HepG2 (cell line): ENCODE data around the gene EVA1A. TPM values are rescaled to one million over a fixed set of nuclear protein-coding genes. Genes with fewer than 3 reads are reported as not detected.

Experiments
- EED ChIP-seq: sonication (generic); formaldehyde crosslinking; IDR thresholded peaks from 2 replicates; pipeline ENCODE4 v1.5.0; 2020; ENCODE audit warnings: mild to moderate bottlenecking, missing genetic modification reagents
- HNF4G ChIP-seq, 2 experiments: sonication (generic) in 1 of 2; formaldehyde crosslinking in 1 of 2; IDR thresholded peaks; 2 replicates each; pipeline versions ENCODE4 v1.4.0 to v1.6.1; 2011 to 2020; ENCODE audit warnings: borderline replicate concordance in 2 of 2, low read depth in 2 of 2, mild to moderate bottlenecking in 2 of 2, low read length in 1 of 2, missing genetic modification reagents in 1 of 2, moderate library complexity in 1 of 2
- IKZF4 ChIP-seq: sonication (generic); formaldehyde crosslinking; IDR thresholded peaks from 2 replicates; pipeline ENCODE4 v1.5.1; 2020; ENCODE audit warnings: borderline replicate concordance, mild to moderate bottlenecking, low read depth, missing genetic modification reagents; ENCODE audit errors: not compliant biosample characterization
- KAT7 ChIP-seq: IDR thresholded peaks from 2 replicates; pipeline ENCODE4 v1.6.1; 2018; ENCODE audit warnings: borderline replicate concordance, missing compliant biosample characterization
- KDM4B ChIP-seq: sonication (generic); formaldehyde crosslinking; IDR thresholded peaks from 2 replicates; pipeline ENCODE4 v1.4.0; 2020; ENCODE audit warnings: missing genetic modification reagents
- KIAA2018 ChIP-seq: sonication (generic); formaldehyde crosslinking; IDR thresholded peaks from 2 replicates; pipeline ENCODE4 v1.5.0; 2020; ENCODE audit warnings: mild to moderate bottlenecking, missing genetic modification reagents, borderline replicate concordance
- KMT2A ChIP-seq: sonication (generic); formaldehyde crosslinking; IDR thresholded peaks from 2 replicates; pipeline ENCODE4 v1.4.0; 2020; ENCODE audit warnings: missing genetic modification reagents
- MED8 ChIP-seq: sonication (generic); formaldehyde crosslinking; IDR thresholded peaks from 2 replicates; pipeline ENCODE4 v1.8.1; 2023; ENCODE audit warnings: mild to moderate bottlenecking, missing genetic modification reagents; ENCODE audit not compliant: insufficient replicate concordance
- POLR2A ChIP-seq, 2 experiments: IDR thresholded peaks; 2 replicates each; pipeline ENCODE4 v1.6.1; 2011; ENCODE audit warnings: low read depth in 2 of 2, low read length in 2 of 2, mild to moderate bottlenecking in 1 of 2, moderate library complexity in 1 of 2; ENCODE audit not compliant: insufficient read depth in 1 of 2
- POLR2AphosphoS5 ChIP-seq: IDR thresholded peaks from 2 replicates; pipeline ENCODE4 v1.6.1; 2012; ENCODE audit warnings: low read depth, low read length
- SIX1 ChIP-seq: sonication (generic); formaldehyde crosslinking; IDR thresholded peaks from 2 replicates; pipeline ENCODE4 v1.4.0; 2020; ENCODE audit warnings: missing genetic modification reagents, borderline replicate concordance
- SP4 ChIP-seq: sonication (generic); formaldehyde crosslinking; IDR thresholded peaks from 2 replicates; pipeline ENCODE4 v1.8.1; 2023; ENCODE audit warnings: mild to moderate bottlenecking, missing genetic modification reagents
- SP5 ChIP-seq: IDR thresholded peaks from 2 replicates; pipeline ENCODE4 v1.6.1; 2016; ENCODE audit warnings: low read depth, borderline replicate concordance
- THAP8 ChIP-seq: sonication (generic); formaldehyde crosslinking; IDR thresholded peaks from 2 replicates; pipeline ENCODE4 v1.5.1; 2020; ENCODE audit warnings: missing genetic modification reagents, mild to moderate bottlenecking, borderline replicate concordance
- ZNF234 ChIP-seq: sonication (generic); formaldehyde crosslinking; conservative IDR thresholded peaks from 2 replicates; pipeline ENCODE4 v1.5.1; 2020; ENCODE audit warnings: mild to moderate bottlenecking, missing genetic modification reagents
- ZNF317 ChIP-seq: sonication (generic); formaldehyde crosslinking; IDR thresholded peaks from 2 replicates; pipeline ENCODE4 v1.5.0; 2020; ENCODE audit warnings: mild to moderate bottlenecking, missing genetic modification reagents
- ZNF414 ChIP-seq: sonication (generic); formaldehyde crosslinking; IDR thresholded peaks from 2 replicates; pipeline ENCODE4 v1.5.0; 2020; ENCODE audit warnings: missing genetic modification reagents
- ZNF530 ChIP-seq: sonication (generic); formaldehyde crosslinking; IDR thresholded peaks from 2 replicates; pipeline ENCODE4 v1.5.0; 2020; ENCODE audit warnings: low read depth, mild to moderate bottlenecking, missing genetic modification reagents
- ZNF556 ChIP-seq: sonication (generic); formaldehyde crosslinking; IDR thresholded peaks from 2 replicates; pipeline ENCODE4 v1.4.0; 2020; ENCODE audit warnings: mild to moderate bottlenecking, missing genetic modification reagents, borderline replicate concordance
- ZNF607 ChIP-seq: sonication (generic); formaldehyde crosslinking; IDR thresholded peaks from 2 replicates; pipeline ENCODE4 v1.5.1; 2020; ENCODE audit warnings: missing genetic modification reagents, mild to moderate bottlenecking, borderline replicate concordance
- polyA plus RNA-seq, 8 experiments: library from polyadenylated mRNA; depleted of rRNA in 3 of 8; stranded (reverse) in 7 of 8; unstranded in 1 of 8; fragments of >200 nt; fragmentation: Illumina TruSeq in 4 of 8; extraction: Trizol in 4 of 8; gene quantifications; 2 replicates each; pipeline versions ENCODE4 v1.2.1 to v1.2.3, GENCODE V29; 2011 to 2016; ENCODE audit warnings: low read depth in 4 of 8, missing spikeins in 1 of 8, mixed read lengths in 1 of 8; ENCODE audit not compliant: insufficient read depth in 1 of 8
- total RNA-seq, 5 experiments: library from RNA; depleted of rRNA; stranded (reverse); fragments of >200 nt; fragmentation: Illumina TruSeq; extraction: Trizol; gene quantifications; 2 replicates each; pipeline ENCODE4 v1.2.3, GENCODE V29; 2016; ENCODE audit warnings: low read depth in 1 of 5

Gene EVA1A
- total and polyA plus RNA-seq, 2 of the 13 experiments (the other 11 are each of a cell fraction or from before 2014, with no cell fraction given): 57.5 to 57.8 TPM

- TF ChIP-seq KIAA2018 (CRISPR knock-in tag) (no peak), THAP8 (CRISPR knock-in tag) (no peak), POLR2A (IDR thresholded peaks at IDR 0.05; ENCODE audit: insufficient read depth in 1 of 2, low read depth in 2 of 2, low read length in 2 of 2) (peak; percentile 50 to 53; a peak in 2 of 4 replicates), ZNF607 (CRISPR knock-in tag) (no peak), SP4 (CRISPR knock-in tag) (no peak), ZNF414 (CRISPR knock-in tag) (peak; percentile 98), ZNF556 (CRISPR knock-in tag) (peak; percentile 46; the same call in 1 of the 2 replicates), ZNF234 (CRISPR knock-in tag) (no peak), EED (CRISPR knock-in tag) (no peak), ZNF530 (CRISPR knock-in tag) (no peak), IKZF4 (CRISPR knock-in tag) (no peak), ZNF317 (CRISPR knock-in tag) (0 out of 2 replicates have a peak, but pooled peaks have one; percentile 39), SP5 (CRISPR knock-in tag) (peak; percentile 66; the same call in 1 of the 2 replicates), KMT2A (CRISPR knock-in tag) (no peak; the same call in 1 of the 2 replicates), SIX1 (peak; percentile 92; the same call in 1 of the 2 replicates), KDM4B (CRISPR knock-in tag) (peak; percentile 94), POLR2AphosphoS5 (peak; percentile 69; the same call in 1 of the 2 replicates), HNF4G (IDR thresholded peaks at IDR 0.05; ENCODE audit: borderline replicate concordance, low read depth, low read length) (peak; percentile 98), HNF4G (CRISPR knock-in tag; IDR thresholded peaks at IDR 0.05; ENCODE audit: borderline replicate concordance, low read depth) (peak; percentile 97), KAT7 (peak; percentile 62; the same call in 1 of the 2 replicates), MED8 (CRISPR knock-in tag) (peak; percentile 99)
Measured at GRCh38 chr2:75522543-75523312, 38.0 kb downstream of the EVA1A start (continued).
